ENCODE results near the gene ARL6IP4. TPM values are rescaled to one million over a fixed set of nuclear protein-coding genes. Genes with fewer than 3 reads are reported as not detected.
A peak's percentile ranks its signal among the peaks of the same experiment; 100 is the strongest.

The ARL6IP4 gene
- total RNA-seq, 2 experiments from 2014 or later: 140 to 142 TPM

DNA sequence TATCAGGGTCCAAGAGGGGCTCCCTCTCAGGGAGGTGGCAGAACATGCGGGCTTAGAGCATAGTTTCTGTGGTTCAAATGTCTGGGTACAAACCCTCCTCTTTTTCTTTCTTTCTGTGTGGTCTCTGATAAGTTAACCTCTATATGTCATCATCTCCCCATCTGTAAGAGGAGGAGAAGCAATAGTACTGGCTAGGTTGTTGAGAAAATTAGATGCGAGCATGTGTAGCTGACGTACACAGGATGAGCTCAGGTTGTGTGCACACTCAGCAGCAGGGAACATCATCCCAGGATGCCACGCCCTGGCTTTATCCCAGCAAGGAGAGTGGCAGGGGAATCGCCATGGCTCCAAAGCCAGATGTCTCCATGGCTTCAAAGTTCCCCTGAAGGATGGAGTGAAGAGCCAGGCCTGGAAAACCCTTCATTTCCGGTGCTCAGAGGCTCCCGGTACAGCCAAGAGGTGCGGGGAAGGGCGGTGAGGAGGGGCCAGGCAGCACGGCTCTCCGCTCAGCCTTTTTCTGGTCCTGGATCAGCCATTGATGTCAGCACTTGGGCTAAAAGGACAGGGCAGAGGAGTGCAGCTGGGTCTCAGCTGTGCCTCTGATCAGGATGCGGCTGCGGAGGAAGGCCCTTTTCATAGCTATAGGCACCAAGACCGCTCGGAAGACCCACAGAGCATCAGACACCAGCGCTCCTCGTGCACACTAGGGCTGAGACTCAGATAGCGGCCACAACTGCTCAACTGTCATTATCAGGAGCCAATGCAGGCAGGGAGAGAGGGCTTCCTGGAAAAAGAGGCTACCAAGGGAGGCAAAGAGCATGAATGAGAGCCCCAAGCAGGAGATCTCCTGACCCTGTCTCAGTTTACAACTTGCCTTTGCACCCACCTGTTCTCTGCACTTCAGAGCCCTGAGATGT is 41.5 kb downstream of the ARL6IP4 start:
- H3K9me3 ChIP-seq (ENCODE audit: control insufficient read depth in 1 of 2, insufficient read depth in 1 of 2, low read length in 2 of 2): no peaks in the 10 kb centered on the region
- H3K4me1 Mint-ChIP-seq (ENCODE audit: low read depth): peaks cover 36% of the 10 kb centered on the region

DNA sequence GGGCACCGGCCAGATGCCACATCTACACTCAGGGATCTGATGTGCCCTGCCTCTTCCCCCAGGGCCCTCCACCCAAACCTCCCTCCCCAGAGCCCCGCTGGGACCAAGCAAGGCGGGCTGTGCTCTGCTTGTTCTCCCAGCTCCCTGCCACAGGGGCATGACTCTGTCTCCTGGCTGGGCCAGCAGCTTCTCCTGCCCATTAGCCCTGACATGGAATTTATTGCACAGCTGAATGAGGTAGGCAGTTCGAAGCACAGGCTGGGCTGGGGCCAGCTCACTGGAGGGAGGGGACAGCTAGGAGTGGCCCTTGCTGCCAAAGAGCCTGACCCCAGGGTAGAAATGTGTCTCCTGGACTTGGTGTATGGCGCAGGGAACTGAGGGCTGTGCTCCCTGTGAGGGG is 42.4 kb downstream of the ARL6IP4 start:
- no peak overlapping the region for H3K27ac ChIP-seq (ENCODE audit: low read depth in 1 of 2, low read length in 2 of 2)
- peaks cover 5% of the 10 kb centered on the region for H3K4me1 ChIP-seq (ENCODE audit: insufficient read depth, low read length)
- H3K9me3 ChIP-seq (ENCODE audit: control insufficient read depth in 1 of 2, insufficient read depth in 1 of 2, low read length in 2 of 2): no peaks in the 10 kb centered on the region
- ChIA-PET CTCF (no interaction called here), POLR2A (no interaction called here)
- H3K27ac Mint-ChIP-seq: no peak overlapping the region
- H3K27me3 Mint-ChIP-seq: no peaks in the 10 kb centered on the region
- H3K9me3 Mint-ChIP-seq: no peaks in the 10 kb centered on the region
- DNase-seq (no peak), ATAC-seq (ENCODE audit: poor library complexity) (no peak)
- H3K4me1 Mint-ChIP-seq (ENCODE audit: low read depth): peaks cover 31% of the 10 kb centered on the region
- H3K4me3 Mint-ChIP-seq: no peak overlapping the region
- H3K36me3 ChIP-seq (ENCODE audit: insufficient read depth, low read length): peaks cover 16% of the 10 kb centered on the region
- peaks cover 14% of the 10 kb centered on the region for H3K36me3 Mint-ChIP-seq (ENCODE audit: low read depth)
- intact Hi-C loops (cut with DNase I, micrococcal nuclease): no loop called here
- H3K4me3 ChIP-seq (ENCODE audit: low read length): no peak overlapping the region
- TF ChIP-seq, protein P1, sequence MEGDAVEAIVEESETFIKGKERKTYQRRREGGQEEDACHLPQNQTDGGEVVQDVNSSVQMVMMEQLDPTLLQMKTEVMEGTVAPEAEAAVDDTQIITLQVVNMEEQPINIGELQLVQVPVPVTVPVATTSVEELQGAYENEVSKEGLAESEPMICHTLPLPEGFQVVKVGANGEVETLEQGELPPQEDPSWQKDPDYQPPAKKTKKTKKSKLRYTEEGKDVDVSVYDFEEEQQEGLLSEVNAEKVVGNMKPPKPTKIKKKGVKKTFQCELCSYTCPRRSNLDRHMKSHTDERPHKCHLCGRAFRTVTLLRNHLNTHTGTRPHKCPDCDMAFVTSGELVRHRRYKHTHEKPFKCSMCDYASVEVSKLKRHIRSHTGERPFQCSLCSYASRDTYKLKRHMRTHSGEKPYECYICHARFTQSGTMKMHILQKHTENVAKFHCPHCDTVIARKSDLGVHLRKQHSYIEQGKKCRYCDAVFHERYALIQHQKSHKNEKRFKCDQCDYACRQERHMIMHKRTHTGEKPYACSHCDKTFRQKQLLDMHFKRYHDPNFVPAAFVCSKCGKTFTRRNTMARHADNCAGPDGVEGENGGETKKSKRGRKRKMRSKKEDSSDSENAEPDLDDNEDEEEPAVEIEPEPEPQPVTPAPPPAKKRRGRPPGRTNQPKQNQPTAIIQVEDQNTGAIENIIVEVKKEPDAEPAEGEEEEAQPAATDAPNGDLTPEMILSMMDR (IDR thresholded peaks at IDR 0.05): no peak
- no peaks in the 10 kb centered on the region for H3K27me3 ChIP-seq (ENCODE audit: control insufficient read depth in 1 of 2, insufficient read depth in 2 of 2, low read length in 2 of 2)

More for the DNA sequence above, 41.5 kb downstream of the ARL6IP4 start:
- DNase-seq (no peak), ATAC-seq (ENCODE audit: poor library complexity) (no peak)
- H3K27me3 ChIP-seq (ENCODE audit: control insufficient read depth in 1 of 2, insufficient read depth in 2 of 2, low read length in 2 of 2): no peaks in the 10 kb centered on the region
- Mint-ChIP-seq H3K27me3 (no peaks in the 10 kb centered on the region), H3K27ac (peak overlapping the region; percentile 27), H3K4me3 (no peak overlapping the region), H3K36me3 (ENCODE audit: low read depth) (peaks cover 10% of the 10 kb centered on the region), H3K9me3 (no peaks in the 10 kb centered on the region)
- H3K36me3 ChIP-seq (ENCODE audit: insufficient read depth, low read length): peaks cover 8% of the 10 kb centered on the region
- ChIA-PET POLR2A (no interaction called here), CTCF (no interaction called here)
- peaks cover 5% of the 10 kb centered on the region for H3K4me1 ChIP-seq (ENCODE audit: insufficient read depth, low read length)
- H3K27ac ChIP-seq (ENCODE audit: low read depth in 1 of 2, low read length in 2 of 2): no peak overlapping the region
- TF ChIP-seq, protein P1 (IDR thresholded peaks at IDR 0.05): no peak
- no peak overlapping the region for H3K4me3 ChIP-seq (ENCODE audit: low read length)
- intact Hi-C loops (cut with DNase I, micrococcal nuclease): no loop called here

DNA sequence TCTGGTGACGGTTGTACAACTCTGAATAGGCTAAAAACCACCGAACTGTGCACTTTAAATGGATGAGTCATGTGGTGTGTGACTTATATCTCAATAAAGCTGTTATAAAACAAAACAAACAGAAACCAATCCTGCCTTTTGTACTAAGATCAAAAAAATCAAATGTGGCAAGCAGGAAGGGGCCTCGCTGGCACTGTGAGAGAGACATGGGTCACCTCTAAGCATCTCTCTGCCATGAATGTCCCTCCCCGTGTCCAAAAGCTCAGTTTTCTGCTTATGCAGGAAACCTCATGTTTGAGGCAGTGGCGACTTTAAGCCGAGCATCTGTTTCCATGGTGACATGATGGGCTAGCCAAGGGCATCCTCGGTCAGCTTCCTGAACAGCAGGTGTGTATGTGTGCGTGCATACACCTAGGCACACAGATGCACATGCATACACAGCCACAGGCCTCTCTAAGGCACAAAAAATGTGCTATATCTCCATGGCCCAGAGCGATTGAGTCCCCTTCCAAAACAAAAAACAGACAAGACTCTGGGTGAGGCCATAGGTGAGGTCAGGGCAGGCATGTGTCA is 44.4 kb downstream of the ARL6IP4 start:
- no peaks in the 10 kb centered on the region for H3K9me3 Mint-ChIP-seq
- peaks cover 8% of the 10 kb centered on the region for H3K4me1 ChIP-seq (ENCODE audit: insufficient read depth, low read length)
- peaks cover 25% of the 10 kb centered on the region for H3K36me3 ChIP-seq (ENCODE audit: insufficient read depth, low read length)
- no peaks in the 10 kb centered on the region for H3K27me3 ChIP-seq (ENCODE audit: control insufficient read depth in 1 of 2, insufficient read depth in 2 of 2, low read length in 2 of 2)
- H3K4me3 ChIP-seq (ENCODE audit: low read length): no peak overlapping the region
- H3K27ac Mint-ChIP-seq: no peak overlapping the region
- ChIA-PET CTCF (no interaction called here), POLR2A (no interaction called here)
- H3K4me1 Mint-ChIP-seq (ENCODE audit: low read depth): peaks cover 32% of the 10 kb centered on the region
- H3K4me3 Mint-ChIP-seq: no peak overlapping the region
- DNase-seq (peak in 2 of 14 experiments; percentile 9 to 12), ATAC-seq (ENCODE audit: poor library complexity) (peak; percentile 44)
- peaks cover 30% of the 10 kb centered on the region for H3K36me3 Mint-ChIP-seq (ENCODE audit: low read depth)
- H3K27ac ChIP-seq (ENCODE audit: low read depth in 1 of 2, low read length in 2 of 2): no peak overlapping the region
- intact Hi-C loops (cut with DNase I, micrococcal nuclease): no loop called here
- TF ChIP-seq, protein P1 (IDR thresholded peaks at IDR 0.05): no peak
- no peaks in the 10 kb centered on the region for H3K27me3 Mint-ChIP-seq
- H3K9me3 ChIP-seq (ENCODE audit: control insufficient read depth in 1 of 2, insufficient read depth in 1 of 2, low read length in 2 of 2): no peaks in the 10 kb centered on the region
